NCI-H2107 (cell line): ENCODE data around the gene MARCHF9.

Experiments
- DNase-seq: peaks from one replicate; lab custom pipeline; 2025; lab: John Stamatoyannopoulos, UW

MARCHF9 gene

GRCh38 chr12:57724003-57724935 is 30.6 kb upstream of the MARCHF9 start:
- DNase-seq = no peak

- DNase-seq = no peak
Observed at GRCh38 chr12:57724936-57725740, 29.8 kb upstream of the MARCHF9 start.

- no peak for DNase-seq
Observed at GRCh38 chr12:57725851-57726150, 29.1 kb upstream of the MARCHF9 start.

GRCh38 chr12:57726151-57726883 is 28.6 kb upstream of the MARCHF9 start:
- DNase-seq = peak; percentile 82

- no peak for DNase-seq
Observed at GRCh38 chr12:57726884-57727757, 27.8 kb upstream of the MARCHF9 start.

GRCh38 chr12:57727758-57728395 is 27.0 kb upstream of the MARCHF9 start:
- no peak for DNase-seq

- no peak for DNase-seq
Observed at GRCh38 chr12:57729321-57729844, 25.5 kb upstream of the MARCHF9 start.

- DNase-seq = no peak
Observed at GRCh38 chr12:57730336-57731067, 24.4 kb upstream of the MARCHF9 start.

GRCh38 chr12:57731411-57732080 is 23.4 kb upstream of the MARCHF9 start:
- no peak for DNase-seq

- DNase-seq = no peak
Observed at GRCh38 chr12:57732270-57732669, 22.6 kb upstream of the MARCHF9 start.

GRCh38 chr12:57732726-57733593 is 21.9 kb upstream of the MARCHF9 start:
- DNase-seq = no peak

GRCh38 chr12:57733928-57734327 is 21.0 kb upstream of the MARCHF9 start:
- DNase-seq = no peak

GRCh38 chr12:57734591-57734990 is 20.3 kb upstream of the MARCHF9 start:
- no peak for DNase-seq

- DNase-seq = peak; percentile 27
Observed at GRCh38 chr12:57735198-57735855, 19.6 kb upstream of the MARCHF9 start.

- no peak for DNase-seq
Observed at GRCh38 chr12:57735952-57736740, 18.8 kb upstream of the MARCHF9 start.

- no peak for DNase-seq
Observed at GRCh38 chr12:57736741-57737466, 18.0 kb upstream of the MARCHF9 start.
